H1 (cell line): ENCODE measurements around the gene HIPK1. TPM values are rescaled to one million over a fixed set of nuclear protein-coding genes. Genes with fewer than 3 reads are reported as not detected.

ENCODE experiments used
- CBX8 ChIP-seq: fragments of 300-800, 300-1000 bp; sonication (generic); IDR thresholded peaks from 2 replicates; pipeline ENCODE4 v1.7.1; 2016; ENCODE audit warnings: low read depth, low read length, borderline replicate concordance
- CHD2 ChIP-seq: IDR thresholded peaks from 2 replicates; pipeline ENCODE4 v1.6.1; 2012; ENCODE audit warnings: low read length, improper control_type of control experiment
- CREB1 ChIP-seq: IDR thresholded peaks from 2 replicates; pipeline ENCODE4 v1.6.1; 2012; ENCODE audit warnings: inconsistent platforms
- CTCF ChIP-seq, 3 experiments: IDR thresholded peaks; 1 replicate in 2 of 3; 2 replicates in 1 of 3; pipeline versions ENCODE4 v1.5.1 to v1.6.1; 2011; ENCODE audit warnings: low read length in 3 of 3, mild to moderate bottlenecking in 3 of 3, inconsistent platforms in 2 of 3, low read depth in 1 of 3, moderate library complexity in 1 of 3; ENCODE audit not compliant: insufficient read depth in 1 of 3; ENCODE audit errors: control extremely low read depth in 1 of 3
- EP300 ChIP-seq, 2 experiments: IDR thresholded peaks; 1 replicate in 1 of 2; 2 replicates in 1 of 2; pipeline ENCODE4 v1.6.1; 2011 to 2012; ENCODE audit warnings: low read depth in 2 of 2, low read length in 2 of 2, mild to moderate bottlenecking in 2 of 2, borderline replicate concordance in 1 of 2, inconsistent platforms in 1 of 2, moderate library complexity in 1 of 2
- GTF2F1 ChIP-seq: IDR thresholded peaks from 2 replicates; pipeline ENCODE4 v1.6.1; 2012; ENCODE audit warnings: low read depth, low read length, improper control_type of control experiment, borderline replicate concordance
- MAFK ChIP-seq: IDR thresholded peaks from 2 replicates; pipeline ENCODE4 v1.6.1; 2012; ENCODE audit warnings: low read depth, mild to moderate bottlenecking, improper control_type of control experiment, low read length
- RAD21 ChIP-seq, 2 experiments: IDR thresholded peaks in 1 of 2; conservative IDR thresholded peaks in 1 of 2; 2 replicates each; pipeline ENCODE4 v1.6.1; 2011; ENCODE audit warnings: low read depth in 2 of 2, low read length in 2 of 2, improper control_type of control experiment in 1 of 2, inconsistent platforms in 1 of 2, mild to moderate bottlenecking in 1 of 2, moderate library complexity in 1 of 2
- TCF12 ChIP-seq: IDR thresholded peaks from 2 replicates; pipeline ENCODE4 v1.6.1; 2011; ENCODE audit warnings: low read depth, mild to moderate bottlenecking, low read length
- ZNF274 ChIP-seq: IDR thresholded peaks from 2 replicates; pipeline ENCODE4 v1.7.0; 2012; ENCODE audit warnings: low read length, borderline replicate concordance; ENCODE audit errors: extremely low read depth
- polyA plus RNA-seq, 7 experiments: library from polyadenylated mRNA; depleted of rRNA in 3 of 7; stranded (reverse) in 5 of 7; unstranded in 2 of 7; fragments of >200 nt in 5 of 7; fragments of 200-250 nt in 2 of 7; gene quantifications; 1 replicate in 5 of 7; 2 replicates in 1 of 7; 4 replicates in 1 of 7; pipeline versions ENCODE4 v1.2.1 to v1.2.3, GENCODE V29; 2011 to 2013; ENCODE audit warnings: missing spikeins in 2 of 7, mixed read lengths in 2 of 7
- total RNA-seq: library from RNA; stranded (reverse); fragmentation: NEBNext Ultra II Directional; extraction: Animal tissue kit (Norgen Biotek cat#: 25700); gene quantifications from 2 replicates; pipeline ENCODE4 v1.2.1, GENCODE V29; 2021

HIPK1 gene
- total and polyA plus RNA-seq, 2 of the 8 experiments (the other 6 are each of a cell fraction or from before 2014, with no cell fraction given): 46.2 to 64.3 TPM

GRCh38 chr1:113928941-113929749 lies at the start of gene HIPK1 (continued):
- TF ChIP-seq EP300 (IDR thresholded peaks at IDR 0.05; ENCODE audit: borderline replicate concordance in 1 of 2, low read depth in 2 of 2, low read length in 2 of 2): no peak; a peak in 1 of 3 replicates
- no peak for TF ChIP-seq ZNF274
- TF ChIP-seq CREB1: peak; percentile 75
- no peak for TF ChIP-seq MAFK
- TF ChIP-seq TCF12: no peak
- no peak for TF ChIP-seq CBX8
- no peak for TF ChIP-seq GTF2F1
- peak; percentile 56; the same call in 1 of the 2 replicates for TF ChIP-seq CHD2
- TF ChIP-seq CTCF (IDR thresholded peaks at IDR 0.05; ENCODE audit: control extremely low read depth in 1 of 3, insufficient read depth in 1 of 3, low read depth in 1 of 3, low read length in 3 of 3): no peak
- TF ChIP-seq RAD21 (IDR thresholded peaks at IDR 0.05 in 1 of 2, conservative IDR thresholded peaks at IDR 0.05 in 1 of 2; ENCODE audit: low read depth in 2 of 2, low read length in 2 of 2): no peak; a peak in 1 of 4 replicates
- TF ChIP-seq, all 59 proteins: peak for 21
